Mesendoderm (in vitro differentiated cells): Measurements from ENCODE around the gene MYBPC2.
"Not testable (repeated sequence)": the region's sequence is repeated elsewhere in the genome, so short reads cannot be mapped to it uniquely, and the experiment has no call there.

Experiments
- DNase-seq: peaks from one replicate; pipeline ENCODE4 v3.0.0; 2013
- H2AK5ac ChIP-seq: 2 replicates; pipeline ENCODE4 v1.6.1; 2013; ENCODE audit warnings: low read length, inconsistent platforms
- H2BK120ac ChIP-seq: 2 replicates; pipeline ENCODE4 v1.6.1; 2013; ENCODE audit warnings: low read depth, mild to moderate bottlenecking, low read length, moderate library complexity, mixed read lengths
- H2BK15ac ChIP-seq: replicated peaks from 2 replicates; pipeline ENCODE4 v1.6.1; 2013; ENCODE audit warnings: low read depth, mild to moderate bottlenecking, moderate library complexity
- H2BK5ac ChIP-seq: 2 replicates; pipeline ENCODE4 v1.6.1; 2013; ENCODE audit warnings: low read length, inconsistent platforms
- H3K18ac ChIP-seq: 2 replicates; pipeline ENCODE4 v1.6.1; 2013; ENCODE audit warnings: mild to moderate bottlenecking, low read length, mixed read lengths
- H3K23ac ChIP-seq: one replicate; pipeline ENCODE4 v1.6.1; 2013; ENCODE audit warnings: low read length
- H3K27ac ChIP-seq: 2 replicates; pipeline ENCODE4 v1.5.1; 2013; ENCODE audit warnings: low read depth, mild to moderate bottlenecking, inconsistent platforms, low read length, moderate library complexity
- H3K27me3 ChIP-seq: 2 replicates; pipeline ENCODE4 v1.6.1; 2013; ENCODE audit warnings: low read length, control low read depth, mild to moderate bottlenecking, inconsistent platforms; ENCODE audit not compliant: insufficient read depth, poor library complexity
- H3K36me3 ChIP-seq: 2 replicates; pipeline ENCODE4 v1.6.1; 2013; ENCODE audit warnings: low read length, inconsistent platforms; ENCODE audit not compliant: control insufficient read depth, insufficient read depth
- H3K4ac ChIP-seq: one replicate; pipeline ENCODE4 v1.6.1; 2013; ENCODE audit warnings: low read depth, mild to moderate bottlenecking, low read length, moderate library complexity
- H3K4me1 ChIP-seq: 2 replicates; pipeline ENCODE4 v1.6.1; 2013; ENCODE audit warnings: low read depth, low read length, inconsistent platforms; ENCODE audit not compliant: control insufficient read depth
- H3K4me2 ChIP-seq: 2 replicates; pipeline ENCODE4 v1.6.1; 2013; ENCODE audit warnings: low read length
- H3K4me3 ChIP-seq: 2 replicates; pipeline ENCODE4 v1.5.1; 2013; ENCODE audit warnings: mild to moderate bottlenecking, low read length
- H3K56ac ChIP-seq: one replicate; pipeline ENCODE4 v1.6.1; 2013; ENCODE audit warnings: low read length
- H3K79me1 ChIP-seq: 2 replicates; pipeline ENCODE4 v1.6.1; 2013; ENCODE audit warnings: low read length, inconsistent platforms
- H3K79me2 ChIP-seq: 2 replicates; pipeline ENCODE4 v1.6.1; 2013; ENCODE audit warnings: mild to moderate bottlenecking, low read length; ENCODE audit not compliant: control insufficient read depth, insufficient read depth
- H3K9ac ChIP-seq: 2 replicates; pipeline ENCODE4 v1.6.1; 2013; ENCODE audit warnings: low read length, inconsistent platforms
- H4K5ac ChIP-seq: one replicate; pipeline ENCODE4 v1.6.1; 2013; ENCODE audit warnings: low read length
- H4K8ac ChIP-seq: one replicate; pipeline ENCODE4 v1.6.1; 2013; ENCODE audit warnings: low read depth, mild to moderate bottlenecking, control low read depth, low read length, moderate library complexity
- WGBS: extraction: QIAGEN DNeasy Blood & Tissue Kit; methylation state at CpG from one replicate; pipeline ENCODE4 v1.1.7; 2013; ENCODE audit warnings: low lambda C conversion rate, missing lambda C conversion rate; ENCODE audit not compliant: insufficient coverage; ENCODE audit errors: extremely low coverage; 5-methylcytosine and 5-hydroxymethylcytosine counted together

MYBPC2 gene

DNA sequence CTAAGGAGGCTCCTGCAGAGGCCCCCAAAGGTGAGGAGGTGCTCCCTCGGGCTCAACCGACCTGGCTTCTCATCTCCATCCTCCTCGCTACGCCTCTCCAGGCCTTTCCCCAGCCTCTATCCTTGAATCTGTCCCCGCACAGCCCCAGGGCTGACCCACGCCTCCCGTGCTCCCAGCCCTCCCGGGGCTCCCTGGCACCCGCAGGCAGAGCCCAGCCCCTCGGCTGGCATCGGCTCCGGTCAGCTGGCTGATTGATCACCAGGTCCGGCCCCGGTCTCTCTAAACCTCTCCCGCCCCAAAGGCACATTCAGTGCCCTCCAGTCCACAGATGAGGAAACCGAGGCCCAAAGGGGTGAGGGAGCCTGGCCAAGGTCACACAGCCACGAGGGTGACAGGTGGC, 2.5 kb downstream of the MYBPC2 start:
- Histone ChIP-seq H3K18ac (no peak overlapping the region), H3K4me1 (peaks cover 2% of the 10 kb centered on the region), H3K79me2 (no peaks in the 10 kb centered on the region), H4K5ac (no peak overlapping the region), H3K36me3 (no peaks in the 10 kb centered on the region), H2BK15ac (no peak overlapping the region), H3K4ac (no peak overlapping the region), H3K4me2 (no peak overlapping the region), H3K27me3 (peaks cover 3% of the 10 kb centered on the region), H3K23ac (no peak overlapping the region), H2BK5ac (no peak overlapping the region), H4K8ac (no peak overlapping the region), H3K56ac (no peak overlapping the region), H3K27ac (no peak overlapping the region), H3K9ac (no peak overlapping the region), H3K79me1 (no peaks in the 10 kb centered on the region), H3K4me3 (no peak overlapping the region), H2AK5ac (no peak overlapping the region), H2BK120ac (no peak overlapping the region)
- WGBS, result no CpG with 5 or more reads among the region's 17 CpGs
- DNase-seq, result no peak

DNA sequence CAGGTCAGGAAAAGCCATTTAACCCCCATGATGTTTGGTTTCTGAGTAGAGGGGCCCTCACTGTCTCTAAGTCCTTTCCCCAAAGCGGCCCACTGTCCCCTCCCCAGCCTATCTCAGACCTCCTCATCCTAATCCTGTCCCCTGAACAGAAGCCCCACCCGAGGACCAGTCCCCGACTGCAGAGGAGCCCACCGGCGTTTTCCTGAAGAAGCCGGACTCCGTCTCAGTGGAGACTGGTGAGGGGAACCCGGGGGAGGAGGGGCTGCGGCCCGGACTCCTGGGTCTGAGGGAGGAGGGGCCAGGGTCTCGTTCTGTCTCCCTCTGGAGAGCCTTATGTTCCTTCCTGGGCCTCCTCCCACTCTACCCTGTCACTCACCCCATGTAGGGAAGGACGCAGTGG, 2.9 kb downstream of the MYBPC2 start:
- WGBS, result no CpG with 5 or more reads among the region's 12 CpGs
- H3K23ac ChIP-seq, result no peak overlapping the region
- H3K36me3 ChIP-seq, result no peaks in the 10 kb centered on the region
- no peak overlapping the region for H3K27ac ChIP-seq
- peaks cover 3% of the 10 kb centered on the region for H3K27me3 ChIP-seq
- H2AK5ac ChIP-seq, result no peak overlapping the region
- no peak overlapping the region for H3K4me2 ChIP-seq
- no peaks in the 10 kb centered on the region for H3K79me1 ChIP-seq
- no peak overlapping the region for H2BK120ac ChIP-seq
- no peak overlapping the region for H3K18ac ChIP-seq
- H3K4ac ChIP-seq, result no peak overlapping the region
- H3K4me3 ChIP-seq, result no peak overlapping the region
- no peak for DNase-seq
- no peak overlapping the region for H4K8ac ChIP-seq
- H3K4me1 ChIP-seq, result peaks cover 2% of the 10 kb centered on the region
- no peak overlapping the region for H4K5ac ChIP-seq
- no peak overlapping the region for H2BK5ac ChIP-seq
- no peaks in the 10 kb centered on the region for H3K79me2 ChIP-seq
- no peak overlapping the region for H3K9ac ChIP-seq
- H3K56ac ChIP-seq, result no peak overlapping the region
- H2BK15ac ChIP-seq, result no peak overlapping the region

DNA sequence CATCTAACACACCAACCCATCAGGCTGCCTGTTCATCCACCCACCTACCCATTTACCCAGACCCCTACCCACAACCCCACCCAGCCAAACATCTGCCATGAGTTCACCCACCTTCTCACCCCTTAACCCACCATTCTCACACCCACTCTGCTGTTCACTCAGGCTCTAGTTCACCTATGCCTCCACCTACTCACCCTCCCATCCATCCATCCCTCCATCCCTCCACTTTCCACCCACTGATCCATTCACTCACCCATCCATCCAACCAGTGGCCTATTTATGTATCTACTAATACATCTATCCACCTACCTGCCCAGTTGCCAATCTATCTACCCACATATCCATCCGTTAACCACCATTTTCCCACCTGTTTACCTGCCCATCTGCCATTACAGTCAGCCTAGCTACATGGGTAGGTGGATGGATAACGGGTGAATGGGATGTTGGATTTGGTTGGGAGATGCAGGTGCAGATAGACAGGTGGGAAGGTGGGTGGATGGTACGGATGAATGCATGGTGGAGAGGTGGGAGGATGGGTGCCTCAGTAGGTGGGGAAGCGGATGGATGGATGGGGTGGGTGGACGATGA, 5.3 kb downstream of the MYBPC2 start:
- Histone ChIP-seq H3K23ac (no peak overlapping the region), H3K4ac (no peak overlapping the region), H3K79me1 (no peaks in the 10 kb centered on the region), H3K36me3 (no peaks in the 10 kb centered on the region), H3K18ac (no peak overlapping the region), H4K8ac (no peak overlapping the region), H3K9ac (no peak overlapping the region), H2BK15ac (no peak overlapping the region), H2BK5ac (no peak overlapping the region), H3K27ac (no peak overlapping the region), H3K27me3 (peaks cover 3% of the 10 kb centered on the region), H3K79me2 (no peaks in the 10 kb centered on the region), H2BK120ac (no peak overlapping the region), H3K4me3 (no peak overlapping the region), H4K5ac (no peak overlapping the region), H3K56ac (no peak overlapping the region), H2AK5ac (no peak overlapping the region), H3K4me2 (no peak overlapping the region), H3K4me1 (no peaks in the 10 kb centered on the region)
- no peak for DNase-seq
- WGBS, result no CpG with 5 or more reads among the region's 5 CpGs

DNA sequence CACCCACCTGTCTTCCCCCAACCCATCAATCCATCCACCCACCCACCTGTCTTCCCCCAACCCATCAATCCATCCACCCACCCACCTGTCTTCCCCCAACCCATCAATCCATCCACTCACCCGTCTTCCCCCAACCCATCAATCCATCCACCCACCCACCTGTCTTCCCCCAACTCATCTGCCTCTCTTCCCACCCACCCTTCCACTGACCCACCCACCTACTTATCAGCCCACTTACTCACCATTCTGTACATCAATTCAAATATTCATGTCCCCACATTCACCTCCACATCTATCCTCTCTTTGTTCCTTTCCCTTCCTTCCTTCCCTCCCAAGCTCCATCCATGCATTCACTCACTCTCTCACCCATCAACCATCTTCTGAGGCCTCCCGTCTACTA, 6.4 kb downstream of the MYBPC2 start:
- H3K56ac ChIP-seq, H3K79me1 ChIP-seq, H3K4me1 ChIP-seq, H4K5ac ChIP-seq, H4K8ac ChIP-seq, H2BK5ac ChIP-seq, H3K23ac ChIP-seq, H3K9ac ChIP-seq, H3K27ac ChIP-seq, H3K4me3 ChIP-seq, H3K27me3 ChIP-seq, H3K4ac ChIP-seq, H2AK5ac ChIP-seq, H3K79me2 ChIP-seq, H3K18ac ChIP-seq, H3K36me3 ChIP-seq, DNase-seq, H2BK120ac ChIP-seq, H2BK15ac ChIP-seq, H3K4me2 ChIP-seq: not testable (repeated sequence)
- no CpG with 5 or more reads among the region's 2 CpGs for WGBS

DNA sequence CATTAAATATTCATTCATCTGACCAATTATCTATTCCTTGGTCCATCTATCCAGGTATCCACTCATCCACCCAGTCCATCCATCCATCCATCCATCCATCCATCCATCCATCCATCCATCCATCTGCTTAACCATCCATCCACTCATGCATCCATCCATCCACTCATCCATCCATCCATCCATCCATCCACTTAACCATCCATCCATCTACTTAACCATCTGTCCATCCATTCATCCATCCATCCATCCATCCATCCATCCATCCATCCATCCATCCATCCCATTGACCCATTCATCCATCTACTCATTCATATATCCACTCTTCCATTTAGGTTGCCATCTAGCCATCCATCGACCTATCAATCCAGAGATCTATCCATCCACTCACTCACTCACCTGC, 11.4 kb downstream of the MYBPC2 start:
- H3K79me2 ChIP-seq, result no peaks in the 10 kb centered on the region
- H3K4me3 ChIP-seq, result no peak overlapping the region
- no peaks in the 10 kb centered on the region for H3K79me1 ChIP-seq
- H3K9ac ChIP-seq, result no peak overlapping the region
- no peak overlapping the region for H2BK120ac ChIP-seq
- H3K27ac ChIP-seq, result no peak overlapping the region
- H3K36me3 ChIP-seq, result no peaks in the 10 kb centered on the region
- H4K5ac ChIP-seq, result no peak overlapping the region
- no peak overlapping the region for H3K18ac ChIP-seq
- no peak overlapping the region for H3K4me2 ChIP-seq
- H2BK15ac ChIP-seq, result no peak overlapping the region
- no peak overlapping the region for H4K8ac ChIP-seq
- no peak overlapping the region for H3K23ac ChIP-seq
- H2BK5ac ChIP-seq, result no peak overlapping the region
- H3K27me3 ChIP-seq, result peaks cover 3% of the 10 kb centered on the region
- H3K4me1 ChIP-seq, result no peaks in the 10 kb centered on the region
- WGBS, result no CpG with 5 or more reads among the region's 1 CpG
- no peak overlapping the region for H3K4ac ChIP-seq
- DNase-seq, result no peak
- no peak overlapping the region for H3K56ac ChIP-seq
- no peak overlapping the region for H2AK5ac ChIP-seq

DNA sequence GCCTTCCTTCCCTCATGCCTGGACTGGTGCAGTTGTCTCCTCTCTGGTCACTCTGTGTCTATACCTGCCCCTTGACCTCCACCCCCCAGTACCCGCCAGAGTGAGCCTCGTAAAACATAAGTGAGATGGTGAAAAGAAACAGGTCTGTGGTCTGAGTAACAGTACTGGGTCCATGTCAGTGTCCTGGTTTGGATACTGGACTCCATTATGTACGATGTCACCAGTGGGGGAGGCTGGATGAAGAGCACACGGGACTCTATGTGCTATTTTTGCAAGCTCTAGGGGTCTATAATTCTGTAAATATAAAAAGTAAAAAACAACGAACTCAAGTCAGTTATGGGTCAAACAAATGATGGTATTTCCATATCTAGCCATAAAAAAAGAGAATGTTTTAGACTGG, 14.4 kb downstream of the MYBPC2 start:
- Histone ChIP-seq H3K56ac (no peak overlapping the region), H2BK15ac (no peak overlapping the region), H2AK5ac (no peak overlapping the region), H2BK120ac (no peak overlapping the region), H2BK5ac (no peak overlapping the region), H4K5ac (no peak overlapping the region), H3K4me3 (no peak overlapping the region), H3K4me1 (no peaks in the 10 kb centered on the region), H3K27ac (no peak overlapping the region), H3K27me3 (no peaks in the 10 kb centered on the region), H3K79me1 (no peaks in the 10 kb centered on the region), H3K4ac (no peak overlapping the region), H3K18ac (no peak overlapping the region), H3K36me3 (no peaks in the 10 kb centered on the region), H4K8ac (no peak overlapping the region), H3K23ac (no peak overlapping the region), H3K79me2 (no peaks in the 10 kb centered on the region), H3K4me2 (no peak overlapping the region), H3K9ac (no peak overlapping the region)
- no peak for DNase-seq
- no CpG with 5 or more reads among the region's 5 CpGs for WGBS
